GM12872 (cell line): ENCODE data around the gene PPP1R9B.
A peak's percentile ranks its signal among the peaks of the same experiment; 100 is the strongest.

Experiments used
- CTCF ChIP-seq: IDR thresholded peaks from 3 replicates; pipeline ENCODE4 v1.5.1; 2011; ENCODE audit warnings: low read depth, mild to moderate bottlenecking, low read length, moderate library complexity; ENCODE audit not compliant: insufficient read depth

PPP1R9B gene

GRCh38 chr17:50194934-50195865 lies 44.7 kb upstream of the PPP1R9B start:
- peak; percentile 34; the same call in 2 of the 3 replicates for TF ChIP-seq CTCF

GRCh38 chr17:50194140-50194933 lies 43.9 kb upstream of the PPP1R9B start:
- no peak for TF ChIP-seq CTCF

GRCh38 chr17:50192618-50193291 lies 42.3 kb upstream of the PPP1R9B start:
- TF ChIP-seq CTCF = no peak

- no peak for TF ChIP-seq CTCF
Measured at GRCh38 chr17:50192144-50192617, 41.7 kb upstream of the PPP1R9B start.

- TF ChIP-seq CTCF = no peak
Measured at GRCh38 chr17:50191359-50192143, 41.1 kb upstream of the PPP1R9B start.

- TF ChIP-seq CTCF = no peak
Measured at GRCh38 chr17:50190603-50191358, 40.3 kb upstream of the PPP1R9B start.
